Naive B cell (primary cell): ENCODE data around the gene SLC22A7. TPM values are rescaled to one million over a fixed set of nuclear protein-coding genes. Genes with fewer than 3 reads are reported as not detected.
"Not testable (repeated sequence)": the region's sequence is repeated elsewhere in the genome, so short reads cannot be mapped to it uniquely, and the experiment has no call there.

Source experiments
- ATAC-seq, 2 donors: fragments of 150-1000 bp; cut with Tn5 transposase; 2 replicates each; pipeline ENCODE4 v1.10.0; 2021; ENCODE audit warnings: low read depth in 2 of 2, mild to moderate bottlenecking in 2 of 2, moderate library complexity in 2 of 2
- DNase-seq: peaks from one replicate; pipeline ENCODE4 v3.0.0; 2022
- H3K27ac Mint-ChIP-seq, 6 donors: one replicate each; pipeline ENCODE4 v1.8.0; 2020 to 2022; ENCODE audit warnings: mild to moderate bottlenecking in 6 of 6, mixed read lengths in 6 of 6, moderate library complexity in 5 of 6, inconsistent platforms in 2 of 6
- H3K27me3 Mint-ChIP-seq, 3 donors: one replicate each; pipeline ENCODE4 v1.8.0; 2021 to 2022; ENCODE audit warnings: mixed read lengths in 3 of 3, mild to moderate bottlenecking in 1 of 3
- H3K36me3 Mint-ChIP-seq, 2 donors: one replicate each; pipeline ENCODE4 v1.8.0; 2020 to 2022; ENCODE audit warnings: mixed read lengths in 2 of 2, inconsistent platforms in 1 of 2, mild to moderate bottlenecking in 1 of 2
- H3K4me1 Mint-ChIP-seq, 3 donors: one replicate each; pipeline ENCODE4 v1.8.0; 2020 to 2022; ENCODE audit warnings: mixed read lengths in 3 of 3, inconsistent platforms in 1 of 3, mild to moderate bottlenecking in 1 of 3, moderate library complexity in 1 of 3
- H3K4me3 Mint-ChIP-seq, 8 donors: one replicate each; pipeline ENCODE4 v1.8.0; 2020 to 2022; ENCODE audit warnings: mild to moderate bottlenecking in 8 of 8, mixed read lengths in 8 of 8, moderate library complexity in 8 of 8, inconsistent platforms in 2 of 8
- H3K9me3 Mint-ChIP-seq, 7 donors: one replicate each; pipeline ENCODE4 v1.8.0; 2020 to 2022; ENCODE audit warnings: mixed read lengths in 7 of 7, mild to moderate bottlenecking in 5 of 7, inconsistent platforms in 2 of 7, moderate library complexity in 1 of 7
- polyA plus RNA-seq, 6 donors: library from polyadenylated mRNA; unstranded; fragments of 300-500 nt; fragmentation: Illumina TruSeq; gene quantifications; one replicate each; pipeline ENCODE4 v1.2.3, GENCODE V29; 2021; ENCODE audit warnings: low read depth in 6 of 6

The SLC22A7 gene
- polyA plus RNA-seq, 6 donors from 2014 or later = 0.54 TPM; not detected in 5

DNA sequence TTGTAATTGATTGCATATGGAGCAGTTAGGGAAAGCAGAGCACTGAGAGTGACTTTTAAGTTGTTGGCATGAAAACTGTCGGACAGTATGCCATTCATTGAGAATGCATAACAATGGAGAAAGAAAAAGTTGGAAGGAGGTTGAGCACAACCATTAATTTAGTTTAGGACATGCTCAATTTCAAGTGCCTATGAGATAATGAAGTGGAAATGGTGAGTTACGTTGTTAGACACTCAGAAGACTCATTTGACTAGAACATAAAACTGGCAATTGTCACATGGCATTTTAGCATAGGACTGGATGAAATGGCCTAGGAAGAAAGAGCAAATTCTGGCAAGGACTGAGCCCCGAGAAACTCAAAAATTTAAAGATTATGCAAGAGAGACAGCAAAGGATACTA lies 49.4 kb downstream of the SLC22A7 start:
- H3K4me3 Mint-ChIP-seq = no peak overlapping the region
- DNase-seq (no peak), ATAC-seq (no peak)
- no peaks in the 10 kb centered on the region for H3K27me3 Mint-ChIP-seq
- H3K27ac Mint-ChIP-seq = no peak overlapping the region
- H3K4me1 Mint-ChIP-seq = peaks cover 12 to 30% (median 12%) of the 10 kb centered on the region in 3 donors
- H3K9me3 Mint-ChIP-seq = no peaks in the 10 kb centered on the region
- peaks cover 10 to 11% of the 10 kb centered on the region in 2 donors for H3K36me3 Mint-ChIP-seq

DNA sequence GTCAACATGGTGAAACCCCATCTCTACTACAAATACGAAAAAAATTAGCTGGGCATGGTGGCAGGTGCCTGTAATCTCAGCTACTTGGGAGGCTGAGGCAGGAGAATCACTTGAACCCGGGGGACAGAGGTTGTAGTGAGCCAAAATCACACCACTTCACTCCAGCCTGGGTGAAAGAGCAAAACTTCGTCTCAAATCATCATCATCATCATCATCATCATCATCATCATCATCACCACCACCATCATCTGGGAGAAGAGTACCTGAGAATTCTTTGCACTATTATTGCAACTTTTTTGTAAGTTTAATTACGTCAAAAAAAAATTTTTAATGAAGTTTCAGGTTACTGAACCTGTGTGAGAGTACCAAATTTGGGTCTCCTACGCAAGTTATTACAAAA lies 53.9 kb downstream of the SLC22A7 start:
- H3K27ac Mint-ChIP-seq, ATAC-seq, H3K9me3 Mint-ChIP-seq, H3K4me3 Mint-ChIP-seq, H3K27me3 Mint-ChIP-seq, DNase-seq: not testable (repeated sequence)
- Mint-ChIP-seq H3K36me3 (peaks cover 6 to 28% of the 10 kb centered on the region in 2 donors), H3K4me1 (peaks cover 10 to 43% (median 21%) of the 10 kb centered on the region in 3 donors)

Other genes with a start within 250 kb of the SLC22A7 start
- 1 to 10 TPM; 3.1 to 6.4 (median 4.4) TPM for gene CUL7, start 244.4 kb upstream of the SLC22A7 start, polyA plus RNA-seq
- 10 to 100 TPM; 27.2 to 61.1 (median 42.3) TPM for gene MRPL2, start 238.8 kb upstream of the SLC22A7 start, polyA plus RNA-seq
- gene KLC4, start 238.6 kb upstream of the SLC22A7 start, polyA plus RNA-seq = 10 to 100 TPM in 4 of 6 donors, 1 to 10 TPM in 2; 1.3 to 11.2 (median 10.5) TPM
- gene PTK7, start 221.9 kb upstream of the SLC22A7 start, polyA plus RNA-seq = not detected
- 1 to 10 TPM; 2.5 to 5.3 (median 4.7) TPM for gene SRF, start 127.0 kb upstream of the SLC22A7 start, polyA plus RNA-seq
- 10 to 100 TPM in 3 of 6 donors, 1 to 10 TPM in 3; 1.2 to 16.5 (median 9.5) TPM for gene CUL9, start 116.1 kb upstream of the SLC22A7 start, polyA plus RNA-seq
- 100 to 1,000 TPM; 101 to 176 (median 133) TPM for gene DNPH1, start 68.8 kb upstream of the SLC22A7 start, polyA plus RNA-seq
- not detected for gene TTBK1, start 54.8 kb upstream of the SLC22A7 start, polyA plus RNA-seq
- gene CRIP3, start 10.6 kb downstream of the SLC22A7 start, polyA plus RNA-seq = 1 to 10 TPM; 2.7 to 7.8 (median 5.3) TPM
- 100 to 1,000 TPM in 1 of 6 donors, 10 to 100 TPM in 5; 25.2 to 105 (median 43.4) TPM for gene ZNF318, start 71.4 kb downstream of the SLC22A7 start, polyA plus RNA-seq
- gene ABCC10, start 129.3 kb downstream of the SLC22A7 start, polyA plus RNA-seq = 10 to 100 TPM in 5 of 6 donors, 1 to 10 TPM in 1; 9.0 to 21.0 (median 12.3) TPM
- under 1 TPM in 4 of 6 donors, not detected in 2; 0.34 to 0.39 (median 0.39) TPM for gene DLK2, start 157.3 kb downstream of the SLC22A7 start, polyA plus RNA-seq
- 10 to 100 TPM in 3 of 6 donors, 1 to 10 TPM in 3; 6.9 to 16.7 (median 9.2) TPM for gene TJAP1, start 179.3 kb downstream of the SLC22A7 start, polyA plus RNA-seq
- not detected for gene LRRC73, start 212.1 kb downstream of the SLC22A7 start, polyA plus RNA-seq
- gene YIPF3, start 218.7 kb downstream of the SLC22A7 start, polyA plus RNA-seq = 10 to 100 TPM; 72.5 to 97.5 (median 89.9) TPM
- gene POLR1C, start 218.8 kb downstream of the SLC22A7 start, polyA plus RNA-seq = 10 to 100 TPM in 4 of 6 donors, 1 to 10 TPM in 2; 9.3 to 19.8 (median 13.1) TPM